GM23338 (cell line): ENCODE measurements around the gene RPS29. TPM values are rescaled to one million over a fixed set of nuclear protein-coding genes. Genes with fewer than 3 reads are reported as not detected.

Experiments used
- ATAC-seq: fragments of 200-7000 bp; cut with Tn5 transposase; 3 replicates; pipeline ENCODE4 v1.9.1; 2020
- DNase-seq: peaks from one replicate; pipeline ENCODE4 v3.0.0-alpha.2; 2015; ENCODE audit warnings: low spot score
- H2AFZ ChIP-seq: fragments of 200-600 bp; sonication (generic); 2 replicates; pipeline ENCODE4 v1.8.0; 2016; ENCODE audit warnings: antibody characterized with exemption, mild to moderate bottlenecking, moderate library complexity
- H3F3A ChIP-seq: fragments of 200-600 bp; sonication (generic); replicated peaks from 2 replicates; pipeline ENCODE4 v1.8.0; 2017; ENCODE audit warnings: antibody characterized with exemption, mixed run types, low read depth
- H3K27ac ChIP-seq: fragments of 200-600 bp; sonication (generic); 2 replicates; pipeline ENCODE4 v1.6.1; 2016; ENCODE audit warnings: low read depth
- H3K27me3 ChIP-seq: fragments of 200-600 bp; sonication (generic); 2 replicates; pipeline ENCODE4 v1.8.0; 2016; ENCODE audit warnings: mild to moderate bottlenecking, mixed run types, moderate library complexity; ENCODE audit not compliant: insufficient read depth
- H3K36me3 ChIP-seq: fragments of 200-600 bp; sonication (generic); 2 replicates; pipeline ENCODE4 v1.8.0; 2016; ENCODE audit warnings: mild to moderate bottlenecking; ENCODE audit not compliant: insufficient read depth
- H3K4me1 ChIP-seq: fragments of 200-600 bp; sonication (generic); 2 replicates; pipeline ENCODE4 v1.8.0; 2016; ENCODE audit warnings: mild to moderate bottlenecking, moderate library complexity; ENCODE audit not compliant: insufficient read depth
- H3K4me2 ChIP-seq: fragments of 200-600 bp; sonication (generic); 2 replicates; pipeline ENCODE4 v1.7.1; 2017; ENCODE audit warnings: mixed run types
- H3K4me3 ChIP-seq: fragments of 200-600 bp; sonication (generic); 2 replicates; pipeline ENCODE4 v1.6.1; 2016; ENCODE audit warnings: mixed run types
- H3K79me2 ChIP-seq: fragments of 200-600 bp; sonication (generic); replicated peaks from 2 replicates; pipeline ENCODE4 v1.8.0; 2017; ENCODE audit warnings: mild to moderate bottlenecking; ENCODE audit not compliant: insufficient read depth
- H3K9me2 ChIP-seq: fragments of 200-600 bp; sonication (generic); 2 replicates; pipeline ENCODE4 v1.8.0; 2017; ENCODE audit not compliant: insufficient read depth
- H4K20me1 ChIP-seq: fragments of 200-600 bp; sonication (generic); replicated peaks from 2 replicates; pipeline ENCODE4 v1.8.0; 2017; ENCODE audit warnings: mild to moderate bottlenecking; ENCODE audit not compliant: insufficient read depth
- H3K27ac Mint-ChIP-seq: 2 replicates; pipeline ENCODE4 v1.8.0; 2020; ENCODE audit warnings: inconsistent platforms, mild to moderate bottlenecking, moderate library complexity, mixed read lengths
- H3K27me3 Mint-ChIP-seq: 3 replicates; pipeline ENCODE4 v1.8.0; 2022; ENCODE audit warnings: low read depth, mild to moderate bottlenecking, moderate library complexity, mixed read lengths, inconsistent platforms; ENCODE audit not compliant: insufficient read depth, poor library complexity
- H3K36me3 Mint-ChIP-seq: 3 replicates; pipeline ENCODE4 v1.8.0; 2021; ENCODE audit warnings: low read depth, mild to moderate bottlenecking, inconsistent platforms, moderate library complexity, mixed read lengths
- H3K4me1 Mint-ChIP-seq: 3 replicates; pipeline ENCODE4 v1.8.0; 2020; ENCODE audit warnings: mild to moderate bottlenecking, inconsistent platforms, mixed read lengths
- H3K4me3 Mint-ChIP-seq: 3 replicates; pipeline ENCODE4 v1.8.0; 2021; ENCODE audit warnings: moderate library complexity, mild to moderate bottlenecking, inconsistent platforms, mixed read lengths
- H3K9me3 Mint-ChIP-seq: 3 replicates; pipeline ENCODE4 v1.8.0; 2020; ENCODE audit warnings: moderate library complexity, mild to moderate bottlenecking, inconsistent platforms, mixed read lengths
- CREB1 ChIP-seq: fragments of 250-450 bp; sonication (Bioruptor Pico); IDR thresholded peaks from 2 replicates; pipeline ENCODE4 v1.5.0; 2020; ENCODE audit warnings: low read depth, mild to moderate bottlenecking, moderate library complexity
- CTCF ChIP-seq, 2 experiments: fragments of 200-600 bp in 1 of 2; sonication (generic) in 1 of 2; conservative IDR thresholded peaks; 2 replicates each; pipeline versions ENCODE4 v1.5.1 to v1.6.1; 2016 to 2017; ENCODE audit warnings: antibody characterized with exemption in 2 of 2, low read depth in 2 of 2, mild to moderate bottlenecking in 2 of 2, moderate library complexity in 1 of 2
- ETS1 ChIP-seq: IDR thresholded peaks from 2 replicates; pipeline ENCODE4 v1.6.1; 2016; ENCODE audit warnings: antibody characterized with exemption
- EZH2 ChIP-seq: fragments of 200-600 bp; sonication (generic); IDR thresholded peaks from one replicate; pipeline ENCODE4 v1.8.0; 2017; ENCODE audit warnings: antibody characterized with exemption, mild to moderate bottlenecking, low read depth; ENCODE audit not compliant: unreplicated experiment
- EZH2phosphoT487 ChIP-seq: fragments of 200-600 bp; sonication (generic); IDR thresholded peaks from one replicate; pipeline ENCODE4 v1.8.1; 2018; ENCODE audit warnings: antibody characterized with exemption; ENCODE audit not compliant: unreplicated experiment
- JUNB ChIP-seq: IDR thresholded peaks from one replicate; pipeline ENCODE4 v1.6.1; 2016; ENCODE audit warnings: antibody characterized with exemption; ENCODE audit not compliant: unreplicated experiment
- NANOG ChIP-seq: IDR thresholded peaks from 2 replicates; pipeline ENCODE4 v1.6.1; 2016; ENCODE audit warnings: antibody characterized with exemption, borderline replicate concordance
- POLR2AphosphoS5 ChIP-seq: IDR thresholded peaks from 2 replicates; pipeline ENCODE4 v1.6.1; 2016; ENCODE audit warnings: antibody characterized with exemption, low read depth
- REST ChIP-seq: IDR thresholded peaks from one replicate; pipeline ENCODE4 v1.6.1; 2018; ENCODE audit warnings: antibody characterized with exemption; ENCODE audit not compliant: unreplicated experiment
- STAT1 ChIP-seq: IDR thresholded peaks from one replicate; pipeline ENCODE4 v1.6.1; 2016; ENCODE audit warnings: antibody characterized with exemption; ENCODE audit not compliant: unreplicated experiment
- ZNF114 ChIP-seq: fragments of 250-450 bp; sonication (Bioruptor Pico); IDR thresholded peaks from 2 replicates; pipeline ENCODE4 v1.5.0; 2020; ENCODE audit warnings: mild to moderate bottlenecking, moderate library complexity
- ZNF331 ChIP-seq: fragments of 250-450 bp; sonication (Bioruptor Pico); IDR thresholded peaks from 2 replicates; pipeline ENCODE4 v1.5.0; 2020; ENCODE audit warnings: low read depth, mild to moderate bottlenecking, moderate library complexity
- ZNF462 ChIP-seq: fragments of 250-450 bp; sonication (Bioruptor Pico); IDR thresholded peaks from 2 replicates; pipeline ENCODE4 v1.5.0; 2020; ENCODE audit warnings: mild to moderate bottlenecking, moderate library complexity
- polyA plus RNA-seq: library from polyadenylated mRNA; unstranded; fragments of >200 nt; fragmentation: Nextera tagmentation; extraction: Ambion mirVana; gene quantifications from 2 replicates; pipeline ENCODE4 v1.2.1, GENCODE V29; 2016
- total RNA-seq: library from RNA; depleted of rRNA; stranded (reverse); fragments of >200 nt; shearing (Covaris generic); gene quantifications from 2 replicates; pipeline ENCODE4 v1.2.3, GENCODE V29; 2014

Gene RPS29
- total and polyA plus RNA-seq, 2 experiments from 2014 or later, result 2,560 to 3,734 TPM

GRCh38 chr14:49619730-49620129, 33.5 kb upstream of the RPS29 start:
- TF ChIP-seq EZH2, result no peak
- TF ChIP-seq ZNF331 (CRISPR knock-in tag), result no peak
- TF ChIP-seq EZH2phosphoT487, result no peak
- no peak for TF ChIP-seq ZNF114 (CRISPR knock-in tag)
- TF ChIP-seq NANOG, result no peak
- TF ChIP-seq ETS1, result no peak
- no peak for TF ChIP-seq CTCF (conservative IDR thresholded peaks at IDR 0.05; ENCODE audit: low read depth in 2 of 2)
- TF ChIP-seq STAT1, result no peak
- TF ChIP-seq JUNB, result no peak
- no peak for TF ChIP-seq CREB1 (CRISPR knock-in tag)
- no peak for TF ChIP-seq ZNF462 (CRISPR knock-in tag)
- TF ChIP-seq REST, result no peak
- no peak for TF ChIP-seq POLR2AphosphoS5
- Mint-ChIP-seq H3K27ac (peak overlapping the region; percentile 98), H3K9me3 (no peaks in the 10 kb centered on the region), H3K36me3 (peaks cover 41% of the 10 kb centered on the region), H3K27me3 (peaks cover 1% of the 10 kb centered on the region), H3K4me3 (peak overlapping the region; percentile 99), H3K4me1 (peaks cover 18% of the 10 kb centered on the region)
- Histone ChIP-seq H3F3A (peaks cover 16% of the 10 kb centered on the region), H3K4me3 (peak overlapping the region; percentile 94), H3K36me3 (peaks cover 13% of the 10 kb centered on the region; the same call in 1 of the 2 replicates), H2AFZ (no peak overlapping the region), H3K4me1 (peaks cover 11% of the 10 kb centered on the region), H3K4me2 (peak overlapping the region; percentile 80), H3K9me2 (no peaks in the 10 kb centered on the region), H3K27ac (peak overlapping the region; percentile 95), H4K20me1 (peaks cover 29% of the 10 kb centered on the region), H3K79me2 (peaks cover 51% of the 10 kb centered on the region), H3K27me3 (no peaks in the 10 kb centered on the region)
- ATAC-seq (no peak), DNase-seq (no peak)
